ENCODE measurements around the gene GRM4. TPM values are rescaled to one million over a fixed set of nuclear protein-coding genes. Genes with fewer than 3 reads are reported as not detected.
"Not testable (repeated sequence)": the region's sequence is repeated elsewhere in the genome, so short reads cannot be mapped to it uniquely, and the experiment has no call there.

Gene GRM4
- total and polyA plus RNA-seq, 9 donors = under 0.01 to 0.37 (median 0.08) TPM; not detected in 2

DNA sequence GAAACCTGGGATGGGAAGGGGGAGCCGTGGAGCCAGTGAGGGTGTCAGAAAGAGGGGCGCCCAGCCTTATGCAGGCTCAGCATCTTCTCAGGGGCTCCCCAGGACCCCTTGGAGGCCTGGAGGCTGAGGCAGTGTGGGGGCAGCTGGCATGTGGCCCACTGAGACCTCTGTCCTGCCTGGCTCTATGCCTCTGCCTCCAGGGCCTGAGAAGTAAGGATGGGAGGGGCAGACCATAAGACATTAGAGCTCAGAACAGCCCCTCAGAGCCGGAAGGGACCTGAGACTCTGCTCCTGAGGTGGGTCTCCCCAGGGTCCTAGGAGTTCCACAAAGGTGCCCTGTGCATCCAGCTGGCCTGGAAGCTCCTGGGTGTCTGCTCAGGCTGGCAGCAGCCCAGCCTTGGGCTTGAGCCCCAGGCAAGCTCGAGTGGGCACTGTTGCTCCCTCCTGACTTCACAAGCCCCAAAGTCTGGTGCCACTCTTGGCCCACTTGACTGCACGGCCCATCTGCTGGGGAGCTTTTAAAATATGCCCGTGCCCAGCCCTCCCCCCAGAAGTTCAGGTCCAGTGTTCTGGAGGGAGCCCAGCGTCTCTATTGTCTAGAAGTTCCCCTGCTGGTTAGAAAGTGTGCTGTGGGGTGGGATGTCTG lies 126.8 kb downstream of the GRM4 start:
- TF ChIP-seq EP300 (IDR thresholded peaks at IDR 0.05) = no peak
- TF ChIP-seq, protein P1, sequence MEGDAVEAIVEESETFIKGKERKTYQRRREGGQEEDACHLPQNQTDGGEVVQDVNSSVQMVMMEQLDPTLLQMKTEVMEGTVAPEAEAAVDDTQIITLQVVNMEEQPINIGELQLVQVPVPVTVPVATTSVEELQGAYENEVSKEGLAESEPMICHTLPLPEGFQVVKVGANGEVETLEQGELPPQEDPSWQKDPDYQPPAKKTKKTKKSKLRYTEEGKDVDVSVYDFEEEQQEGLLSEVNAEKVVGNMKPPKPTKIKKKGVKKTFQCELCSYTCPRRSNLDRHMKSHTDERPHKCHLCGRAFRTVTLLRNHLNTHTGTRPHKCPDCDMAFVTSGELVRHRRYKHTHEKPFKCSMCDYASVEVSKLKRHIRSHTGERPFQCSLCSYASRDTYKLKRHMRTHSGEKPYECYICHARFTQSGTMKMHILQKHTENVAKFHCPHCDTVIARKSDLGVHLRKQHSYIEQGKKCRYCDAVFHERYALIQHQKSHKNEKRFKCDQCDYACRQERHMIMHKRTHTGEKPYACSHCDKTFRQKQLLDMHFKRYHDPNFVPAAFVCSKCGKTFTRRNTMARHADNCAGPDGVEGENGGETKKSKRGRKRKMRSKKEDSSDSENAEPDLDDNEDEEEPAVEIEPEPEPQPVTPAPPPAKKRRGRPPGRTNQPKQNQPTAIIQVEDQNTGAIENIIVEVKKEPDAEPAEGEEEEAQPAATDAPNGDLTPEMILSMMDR (IDR thresholded peaks at IDR 0.05) = no peak
- no peak for TF ChIP-seq POLR2A (IDR thresholded peaks at IDR 0.05)
- Histone ChIP-seq H3K36me3 (no peaks in the 10 kb centered on the region), H3K4me1 (ENCODE audit: insufficient read depth) (no peaks in the 10 kb centered on the region), H3K4me3 (no peak overlapping the region), H3K27me3 (no peaks in the 10 kb centered on the region), H3K9me3 (no peaks in the 10 kb centered on the region), H3K27ac (no peak overlapping the region)
- 69 to 85% (median 75%) methylated on average over 7 of the region's 7 CpGs for WGBS, 3 donors
- DNase-seq = no peak
- intact Hi-C loops (cut with DNase I) = no loop called here

DNA sequence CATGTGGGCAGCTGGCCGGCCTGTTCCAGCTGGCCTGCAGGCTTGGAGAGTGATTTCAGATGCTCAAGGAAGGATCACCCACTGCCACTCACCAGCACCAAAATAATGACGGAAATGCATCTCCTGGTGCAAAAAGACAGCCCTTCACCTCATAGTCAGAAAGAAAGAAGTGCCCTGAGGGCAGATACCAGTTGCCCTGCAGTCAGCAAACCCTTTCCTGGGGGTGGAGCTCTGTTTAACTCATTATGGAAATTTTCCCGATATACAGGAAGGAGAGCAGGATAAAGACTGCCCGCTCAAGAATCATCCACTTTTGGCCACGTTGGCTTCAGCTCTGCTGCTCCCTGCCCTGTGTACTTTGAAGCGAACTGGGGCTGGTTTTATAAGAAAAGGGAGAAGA lies 127.9 kb downstream of the GRM4 start:
- DNase-seq = no peak
- 77 to 84% (median 77%) methylated on average over 6 of the region's 6 CpGs for WGBS, 3 donors

DNA sequence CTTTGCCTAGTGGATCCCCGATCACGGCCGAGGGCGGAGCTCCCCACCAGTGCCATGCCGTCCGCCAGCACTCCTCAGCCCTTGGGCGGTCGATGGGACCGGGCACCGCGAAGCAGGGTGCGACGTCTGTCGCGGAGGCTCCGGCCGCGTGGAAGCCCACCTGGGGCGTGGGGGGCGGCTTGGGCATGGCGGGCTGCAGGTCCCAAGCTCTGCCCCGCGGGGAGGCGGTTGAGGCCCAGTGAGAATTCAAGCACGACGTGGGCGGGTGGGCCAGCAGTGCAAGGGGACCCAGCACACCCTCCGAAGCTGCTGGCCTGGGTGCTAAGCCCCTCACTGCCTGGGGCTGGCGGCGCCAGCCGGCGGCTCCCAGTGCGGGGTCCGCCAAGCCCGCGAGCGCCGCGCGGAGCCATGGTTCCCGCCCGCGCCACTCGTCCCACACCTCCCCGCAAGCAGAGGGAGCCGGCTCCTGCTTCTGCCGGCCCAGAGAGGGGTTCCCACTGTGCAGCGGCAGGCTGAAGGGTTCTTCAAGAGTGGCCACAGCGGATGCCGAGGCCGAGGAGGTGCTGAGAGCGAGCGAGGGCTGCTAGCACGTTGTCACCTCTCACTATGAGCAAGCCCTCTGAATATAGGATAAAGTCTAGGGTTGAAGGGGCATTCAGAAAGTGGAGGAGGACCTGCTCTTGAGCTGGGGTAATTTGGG lies 128.6 kb downstream of the GRM4 start:
- intact Hi-C loops (cut with DNase I) = no loop called here
- no peaks in the 10 kb centered on the region for H3K4me1 ChIP-seq (ENCODE audit: insufficient read depth)
- TF ChIP-seq EP300 (IDR thresholded peaks at IDR 0.05) (no peak), POLR2A (IDR thresholded peaks at IDR 0.05) (no peak)
- TF ChIP-seq, protein P1 (IDR thresholded peaks at IDR 0.05) = no peak
- no peaks in the 10 kb centered on the region for H3K9me3 ChIP-seq
- no peak overlapping the region for H3K4me3 ChIP-seq
- WGBS, 3 donors = 95% methylated on average over 54 of the region's 54 CpGs
- H3K27ac ChIP-seq = no peak overlapping the region
- no peaks in the 10 kb centered on the region for H3K36me3 ChIP-seq
- H3K27me3 ChIP-seq = no peaks in the 10 kb centered on the region
- DNase-seq = no peak

More for the DNA sequence above, 127.9 kb downstream of the GRM4 start:
- Histone ChIP-seq H3K9me3 (no peaks in the 10 kb centered on the region), H3K4me3 (no peak overlapping the region), H3K36me3 (no peaks in the 10 kb centered on the region), H3K27ac (no peak overlapping the region), H3K27me3 (no peaks in the 10 kb centered on the region), H3K4me1 (ENCODE audit: insufficient read depth) (no peaks in the 10 kb centered on the region)
- TF ChIP-seq EP300 (IDR thresholded peaks at IDR 0.05) (no peak), POLR2A (IDR thresholded peaks at IDR 0.05) (no peak)
- TF ChIP-seq, protein P1 (IDR thresholded peaks at IDR 0.05) = no peak
- intact Hi-C loops (cut with DNase I) = no loop called here

DNA sequence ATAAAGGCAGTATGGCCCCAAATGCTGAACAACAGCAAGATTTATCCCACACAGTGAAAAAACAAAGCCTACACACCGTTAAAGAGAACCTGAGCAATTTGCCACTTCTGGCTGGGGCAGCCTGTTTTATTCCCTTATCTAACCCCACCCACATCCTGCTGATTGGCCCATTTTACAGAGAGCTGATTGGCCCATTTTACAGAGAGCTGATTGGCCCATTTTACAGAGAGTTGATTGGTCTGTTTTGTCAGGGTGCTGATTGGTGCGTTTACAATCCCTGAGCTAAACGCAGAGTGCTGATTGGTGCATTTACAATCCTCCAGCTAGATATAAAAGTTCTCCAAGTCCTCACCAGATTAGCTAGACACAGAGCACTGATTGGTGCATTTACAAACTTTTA lies 129.3 kb downstream of the GRM4 start:
- H3K4me1 ChIP-seq (ENCODE audit: insufficient read depth); DNase-seq; H3K27ac ChIP-seq; intact Hi-C loops (cut with DNase I); H3K27me3 ChIP-seq; H3K36me3 ChIP-seq; H3K4me3 ChIP-seq; H3K9me3 ChIP-seq: not testable (repeated sequence)
- 84 to 93% (median 93%) methylated on average over 3 of the region's 3 CpGs for WGBS, 3 donors

DNA sequence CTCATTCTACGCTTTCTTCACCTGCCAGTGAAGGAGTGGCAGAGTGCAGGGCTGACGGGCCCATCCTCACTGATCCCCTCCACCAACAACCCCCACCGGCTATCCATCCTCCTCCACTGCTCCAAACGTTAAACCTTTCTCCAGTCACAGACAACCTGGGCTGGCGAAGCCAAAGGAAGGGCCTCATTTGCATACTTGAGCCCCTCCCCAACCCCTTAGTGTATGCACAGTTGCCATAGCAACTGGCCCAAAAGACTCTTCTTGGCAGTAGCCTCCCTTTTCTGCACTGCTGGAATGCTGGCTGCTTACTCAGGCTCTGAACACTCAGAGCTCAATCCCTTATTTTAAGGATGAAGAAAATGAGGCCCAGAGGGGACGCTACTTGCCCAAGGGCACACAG lies 130.3 kb downstream of the GRM4 start:
- WGBS, 3 donors = 61 to 69% (median 67%) methylated on average over 6 of the region's 6 CpGs
- no peaks in the 10 kb centered on the region for H3K4me1 ChIP-seq (ENCODE audit: insufficient read depth)
- no peaks in the 10 kb centered on the region for H3K9me3 ChIP-seq
- intact Hi-C loops (cut with DNase I) = no loop called here
- no peak for DNase-seq
- no peak overlapping the region for H3K27ac ChIP-seq
- H3K27me3 ChIP-seq = no peaks in the 10 kb centered on the region
- no peaks in the 10 kb centered on the region for H3K36me3 ChIP-seq
- H3K4me3 ChIP-seq = no peak overlapping the region
- no peak for TF ChIP-seq EP300 (IDR thresholded peaks at IDR 0.05)

Measured in ovary (tissue), 9 donors.